GM19023 (cell line): ENCODE data around the gene ALG3.
A peak's percentile ranks its signal among the peaks of the same experiment; 100 is the strongest.

Experiments
- ATAC-seq: cut with Tn5 transposase; IDR thresholded peaks from one replicate; pipeline ENCODE4 v1.9.1; 2021; ENCODE audit warnings: mild to moderate bottlenecking, moderate library complexity; ENCODE audit not compliant: unreplicated experiment

ALG3 gene

DNA sequence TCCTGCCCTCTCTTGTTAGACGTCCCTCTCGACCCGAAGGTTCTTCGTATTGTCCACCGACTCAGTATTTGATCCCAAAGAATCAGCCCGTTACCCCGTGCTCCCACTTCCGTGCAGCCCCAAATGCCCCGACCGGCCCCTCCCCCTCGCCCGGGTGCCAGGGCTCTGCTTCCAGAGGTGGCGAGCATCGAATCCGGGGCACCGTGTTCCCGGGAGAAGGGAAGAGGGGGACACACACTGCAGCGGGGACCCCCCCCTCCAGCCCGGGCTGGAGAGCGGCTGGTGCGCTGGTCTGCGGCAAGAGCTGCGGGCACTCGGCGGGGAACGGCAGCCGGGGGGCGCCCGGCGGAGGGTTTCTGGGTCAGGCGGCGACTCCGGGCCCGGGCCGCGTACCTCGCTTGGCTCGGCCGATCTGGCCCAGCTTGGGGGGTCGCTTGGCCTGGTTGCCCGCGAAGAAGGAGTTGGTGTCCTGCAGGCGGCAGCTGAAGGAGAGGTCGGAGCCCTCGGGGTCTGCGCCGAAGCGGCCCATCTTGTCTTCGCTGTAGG, 12.0 kb upstream of the ALG3 start:
- ATAC-seq, result no peak

DNA sequence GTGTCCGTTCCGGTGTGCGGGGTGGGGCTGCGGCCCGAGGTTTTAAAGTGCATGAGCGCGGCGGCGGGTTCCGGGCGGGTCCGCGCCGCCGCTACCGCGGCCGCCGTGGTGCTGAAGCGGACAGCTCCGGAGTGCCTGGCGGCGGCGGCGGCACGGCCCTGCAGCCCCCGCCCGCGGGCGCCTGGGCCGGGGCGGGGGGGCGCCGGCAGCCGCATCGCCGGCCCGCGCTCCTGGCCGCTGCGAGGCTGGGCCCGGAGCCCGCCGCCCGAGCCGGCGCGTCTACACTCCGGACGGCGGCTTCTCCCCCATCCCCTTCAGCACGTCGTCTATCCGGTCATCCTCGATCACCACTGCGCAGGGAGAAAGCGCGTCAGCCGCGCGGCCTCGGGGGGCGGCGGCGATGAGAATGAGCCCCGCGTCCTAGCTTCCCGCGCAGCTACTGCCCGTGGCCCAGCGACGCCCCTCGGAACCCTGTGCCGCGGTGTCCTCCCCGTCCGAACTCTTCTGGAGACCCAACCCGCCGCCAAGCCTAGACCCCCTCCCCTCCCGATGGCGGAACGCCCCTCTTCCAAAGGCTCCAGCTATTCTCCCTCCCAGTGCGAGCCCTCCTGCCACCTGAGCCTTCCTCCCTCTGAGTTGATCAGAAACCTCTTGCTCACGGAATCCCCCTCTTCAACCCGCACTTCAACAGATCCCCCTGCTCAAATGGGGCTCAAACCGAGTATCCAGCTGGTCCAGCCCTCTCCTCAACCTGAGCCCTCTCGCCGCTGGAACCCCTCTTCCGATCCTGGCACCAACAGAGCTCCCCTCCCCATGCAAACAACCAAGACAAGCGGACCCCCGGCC, 11.3 kb upstream of the ALG3 start:
- no peak for ATAC-seq

DNA sequence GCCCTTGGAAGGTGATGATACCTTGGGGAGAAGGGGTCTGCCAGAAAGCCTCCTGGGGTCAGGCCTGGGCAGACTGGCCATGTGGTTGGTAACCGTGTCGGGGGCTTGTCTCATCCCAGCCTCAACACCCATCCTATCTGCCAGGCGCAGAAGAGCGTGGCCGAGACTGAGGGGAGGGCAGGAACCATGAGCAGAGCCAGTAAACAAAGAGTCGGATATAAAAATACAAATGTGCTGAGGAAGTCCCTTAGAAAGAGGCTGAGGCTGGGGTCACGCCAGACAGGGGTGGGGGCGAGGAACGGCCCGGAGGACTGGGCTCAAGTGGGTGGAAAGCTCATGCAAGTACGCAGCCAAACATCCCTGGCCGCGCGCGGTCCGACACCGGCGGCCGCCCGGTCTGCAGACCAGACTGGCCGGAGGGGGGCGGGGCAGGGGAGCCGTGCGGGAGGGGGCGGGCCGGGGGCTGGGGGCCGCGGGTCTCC, 10.7 kb upstream of the ALG3 start:
- no peak for ATAC-seq

DNA sequence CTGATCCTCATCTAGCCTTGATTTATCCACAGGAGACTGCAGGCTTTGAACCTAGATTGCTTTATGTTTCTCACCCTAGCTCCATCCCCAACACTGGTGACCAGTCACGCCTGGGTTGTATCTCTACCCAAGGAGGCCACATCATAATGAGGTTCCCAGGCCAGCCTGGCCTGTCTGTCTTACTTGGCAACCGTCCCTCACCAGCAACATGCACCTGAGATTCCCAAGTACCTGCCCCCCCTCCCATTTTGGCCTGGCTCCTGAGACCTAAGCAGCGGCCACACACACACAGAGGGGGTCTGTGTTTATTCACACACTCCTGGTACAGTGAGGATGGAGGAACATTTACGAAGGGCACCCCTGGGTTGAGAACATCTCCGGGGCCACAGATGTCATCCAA, 10.2 kb upstream of the ALG3 start:
- no peak for ATAC-seq

- ATAC-seq, result no peak
These were observed 8.5 kb upstream of the ALG3 start for GRCh38 chr3:184257083-184257915.

DNA sequence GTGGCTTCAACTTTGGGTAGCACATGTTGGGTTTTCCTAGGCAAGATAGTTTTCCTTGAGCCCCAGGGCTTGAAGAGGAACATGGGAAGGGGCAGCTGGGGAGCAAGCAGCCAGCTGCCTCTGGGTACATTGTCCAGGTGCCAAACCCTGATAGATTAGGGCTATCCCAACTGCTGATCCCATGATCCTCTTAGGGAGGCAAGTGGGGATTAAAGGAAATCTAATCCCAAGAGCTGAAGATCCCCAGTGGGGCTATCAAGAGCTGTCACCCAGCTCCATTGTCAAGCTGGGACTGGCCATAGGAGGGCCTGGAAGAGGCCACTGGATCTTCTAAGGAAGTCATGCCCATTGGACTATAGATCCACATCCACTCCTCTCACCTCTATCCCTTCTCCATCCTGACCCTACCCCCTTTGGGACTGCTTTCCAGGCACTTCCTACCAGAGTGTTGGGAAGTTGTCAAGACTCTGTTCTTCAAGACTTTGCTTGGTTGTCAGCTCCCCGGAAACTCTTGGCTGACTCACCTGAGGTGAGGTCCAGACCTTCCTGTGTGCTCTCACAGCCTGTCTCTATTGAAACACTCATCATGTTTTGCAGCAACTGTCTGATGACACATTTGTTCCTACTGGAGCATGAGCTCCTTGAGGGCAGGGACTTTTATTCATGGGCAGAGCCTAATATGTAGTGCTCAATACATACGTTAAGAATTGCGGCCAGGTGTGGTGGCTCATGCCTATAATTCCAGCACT, 6.7 kb upstream of the ALG3 start:
- ATAC-seq, result no peak

DNA sequence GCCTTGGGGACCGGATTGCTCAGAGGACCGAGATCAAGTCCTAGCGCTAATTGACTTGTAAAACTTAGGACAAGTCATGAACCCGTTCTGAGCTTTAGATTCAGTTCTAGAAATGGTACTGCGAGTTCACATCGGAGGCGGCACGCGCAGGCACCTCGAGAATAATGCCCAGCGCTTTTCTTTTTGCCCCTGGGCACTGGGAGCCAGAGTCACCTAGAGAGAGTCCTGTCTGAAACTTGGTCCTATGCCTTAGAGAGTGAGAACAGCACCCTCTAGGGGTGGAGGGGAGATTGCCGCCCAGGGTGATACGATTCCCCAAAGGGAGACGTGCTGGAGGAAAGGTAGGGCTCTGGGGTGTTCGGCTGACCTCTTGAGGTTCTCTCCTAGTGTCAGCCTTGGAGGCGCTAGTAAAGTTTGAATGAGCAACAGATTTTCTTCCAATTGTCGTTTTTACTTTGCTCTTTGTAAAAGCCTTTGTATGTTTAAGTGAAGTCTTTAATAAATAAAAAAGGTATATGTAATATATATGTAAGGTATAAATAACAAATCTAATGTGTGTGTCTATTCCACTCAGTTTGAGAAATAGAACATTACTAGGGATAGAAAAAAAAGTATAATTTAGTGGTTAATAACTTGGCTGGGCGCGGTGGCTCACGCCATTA, 1.5 kb upstream of the ALG3 start:
- peak; percentile 59 for ATAC-seq

- ATAC-seq, result peak; percentile 91
These were observed 827 bp upstream of the ALG3 start, which contains the start of gene EEF1AKMT4 for GRCh38 chr3:184249412-184250166. EEF1AKMT4 (plus strand) TSS chr3:184249672; CDS start chr3:184249695, 23 bp downstream.

DNA sequence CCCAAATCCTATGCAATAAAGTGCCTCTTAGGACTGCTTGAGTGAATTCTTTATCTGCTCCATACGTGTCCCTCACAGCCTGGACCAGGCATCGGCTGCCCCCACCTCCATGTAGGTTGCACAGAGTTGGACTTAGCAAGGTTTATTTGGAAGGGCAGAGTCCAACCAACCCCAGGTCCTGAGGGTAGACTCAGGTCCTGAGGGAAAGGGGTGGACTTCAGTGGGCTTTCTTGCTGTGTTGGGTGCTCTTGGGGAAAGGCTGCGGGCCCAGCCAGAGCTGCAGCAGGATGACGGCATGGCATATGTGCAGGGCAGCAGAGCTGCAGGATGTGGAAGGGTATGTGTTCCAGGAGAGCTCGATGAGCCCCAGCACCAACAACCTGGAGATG, 6.5 kb downstream of the ALG3 start:
- ATAC-seq, result no peak

DNA sequence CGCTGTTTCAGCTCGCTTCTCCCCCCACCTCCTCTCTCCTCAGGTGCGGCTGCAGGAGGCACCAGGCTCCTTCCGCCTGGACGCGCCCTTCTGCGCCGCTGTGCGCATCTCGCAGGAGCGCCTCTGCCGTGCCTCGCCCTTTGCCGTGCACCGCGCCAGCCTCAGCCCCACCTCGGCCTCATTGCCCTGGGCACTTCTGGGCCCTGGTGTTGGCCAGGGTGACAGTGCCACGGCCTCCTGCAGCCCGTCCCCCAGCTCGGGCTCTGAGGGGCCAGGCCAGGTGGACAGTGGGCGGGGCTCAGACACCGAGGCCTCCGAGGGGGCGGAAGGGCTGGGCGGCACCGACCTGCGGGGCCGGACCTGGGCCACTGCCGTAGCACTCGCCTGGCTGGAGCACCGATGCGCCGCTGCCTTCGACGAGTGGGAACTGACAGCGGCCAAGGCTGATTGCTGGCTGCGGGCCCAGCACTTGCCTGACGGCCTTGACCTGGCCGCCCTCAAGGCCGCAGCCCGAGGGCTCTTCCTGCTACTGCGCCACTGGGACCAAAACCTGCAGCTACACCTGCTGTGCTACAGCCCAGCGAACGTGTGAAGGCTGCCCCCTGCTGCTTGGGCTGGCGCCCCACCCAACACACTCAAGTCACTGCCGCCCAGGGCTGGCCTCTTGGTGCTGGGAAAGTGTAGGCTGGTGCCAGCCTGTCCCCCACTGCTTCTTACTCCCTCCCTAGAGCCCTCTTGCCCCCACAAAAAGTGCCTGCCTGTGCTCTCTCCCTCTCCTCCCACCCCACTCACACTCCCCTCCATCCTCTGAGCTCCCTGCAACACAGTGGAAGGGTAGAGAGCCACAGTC, 7.1 kb downstream of the ALG3 start:
- ATAC-seq, result no peak

GRCh38 chr3:184241141-184241446, 7.7 kb downstream of the ALG3 start:
- ATAC-seq, result no peak

DNA sequence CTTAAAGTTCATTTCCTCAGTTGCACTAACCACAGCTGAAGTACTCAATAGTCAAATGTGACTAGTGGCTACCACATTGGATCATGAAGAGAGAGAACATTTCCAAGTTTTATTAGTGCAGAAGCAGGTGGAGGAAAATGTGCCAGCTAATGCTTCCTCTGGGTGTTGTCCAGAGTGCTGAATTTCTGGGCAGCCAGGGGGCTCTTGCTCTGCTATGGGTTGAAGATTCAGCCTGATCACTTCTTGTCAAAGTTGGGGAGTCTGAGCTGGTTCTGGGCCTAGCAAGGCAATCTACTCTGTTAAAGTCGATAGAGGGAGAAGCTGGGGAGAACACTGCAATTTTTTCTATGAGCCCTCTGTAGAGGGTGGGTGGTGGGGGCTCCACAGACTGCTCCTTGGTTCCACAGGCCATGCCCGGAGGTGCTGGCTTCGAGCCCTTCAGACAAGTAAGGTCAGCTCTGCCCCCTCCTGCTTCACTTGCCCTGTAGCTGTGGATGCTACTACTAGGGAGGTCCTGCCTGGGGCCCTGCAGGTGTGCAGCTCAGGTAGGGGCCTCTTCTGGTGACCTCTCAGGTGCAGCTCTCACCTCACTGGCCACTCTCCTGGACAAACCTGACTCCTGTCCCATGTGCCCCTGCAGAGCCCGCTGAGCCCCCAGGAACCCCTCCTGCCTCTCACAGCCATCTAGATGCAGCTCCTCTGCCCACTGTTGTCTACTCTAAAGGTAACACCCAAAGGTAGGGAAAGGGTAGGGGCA, 8.2 kb downstream of the ALG3 start:
- ATAC-seq, result no peak

GRCh38 chr3:184239708-184240107, 9.1 kb downstream of the ALG3 start:
- ATAC-seq, result no peak

- no peak for ATAC-seq
These were observed 9.5 kb downstream of the ALG3 start for GRCh38 chr3:184239221-184239620.

- no peak for ATAC-seq
These were observed 10.4 kb downstream of the ALG3 start for GRCh38 chr3:184238246-184238818.

DNA sequence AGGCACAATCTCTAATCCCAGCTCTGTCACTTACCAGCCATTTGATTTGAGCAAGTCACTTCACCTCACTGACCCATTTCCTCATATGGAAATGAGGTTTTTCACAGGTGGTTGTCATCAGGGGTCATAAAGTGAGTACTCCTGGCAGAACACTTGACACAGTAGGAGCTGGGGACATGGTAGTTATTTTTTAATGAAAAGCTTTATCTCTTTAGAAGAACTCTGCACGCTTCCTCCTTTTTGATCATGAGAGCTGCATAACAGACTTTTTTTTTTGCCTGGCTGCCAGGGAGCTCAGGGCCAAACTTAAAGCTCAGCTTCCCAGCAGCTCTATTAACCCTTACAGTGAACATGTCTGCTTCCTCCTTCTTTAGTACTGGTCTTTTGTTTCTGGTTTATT, 11.0 kb downstream of the ALG3 start:
- ATAC-seq, result no peak

GRCh38 chr3:184237211-184237610, 11.6 kb downstream of the ALG3 start:
- no peak for ATAC-seq

DNA sequence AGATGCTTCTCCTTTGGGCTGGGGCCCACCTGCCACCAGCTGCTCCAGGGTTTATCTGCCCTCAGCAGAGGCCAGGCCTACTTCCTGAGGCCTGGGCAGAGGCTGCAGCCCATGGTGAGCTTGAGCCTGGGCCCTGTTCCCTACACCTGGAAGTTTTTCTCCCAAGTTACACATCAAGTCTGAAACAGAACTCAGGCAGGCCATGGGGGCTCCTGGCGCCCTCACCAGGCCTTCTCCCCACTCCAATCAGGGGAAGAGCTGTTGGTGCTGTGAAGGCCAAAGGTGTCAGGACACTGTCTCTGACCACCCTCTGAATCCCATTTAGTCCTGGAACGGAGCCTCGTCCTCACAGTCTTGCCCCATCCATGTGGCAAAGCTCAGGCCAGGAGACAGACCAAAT, 12.1 kb downstream of the ALG3 start:
- ATAC-seq, result no peak
